ENCODE results near the gene PTGDS.

PTGDS gene

GRCh38 chr9:136952876-136953770 is 24.2 kb upstream of the PTGDS start:
- ChIA-PET POLR2A (interaction anchor here (0.6 kb wide), 1 partner anchor 14 kb away, joined by 4 read pairs; no protein-coding TSS in a partner anchor), CTCF (interaction anchor here (1.0 to 1.6 kb wide), 2 partner anchors 39 to 82 kb away, joined by 4 to 6 read pairs; partner anchors contain the start of gene PAXX)
- Histone ChIP-seq H3K36me3 (ENCODE audit: control insufficient read depth in 2 of 2, insufficient read depth in 1 of 2, low read length in 2 of 2) (no peaks in the 10 kb centered on the region), H3K9me3 (ENCODE audit: control insufficient read depth, insufficient read depth, low read depth, low read length) (no peaks in the 10 kb centered on the region), H3K4me3 (ENCODE audit: low read depth, low read length) (no peak overlapping the region), H3K27ac (ENCODE audit: extremely low read depth, low read depth, low read length) (no peak overlapping the region), H3K4me1 (ENCODE audit: control insufficient read depth, insufficient read depth, low read length) (no peaks in the 10 kb centered on the region; the same call in 1 of the 2 replicates)
- TF ChIP-seq ZFP69B (tag by site-specific recombination; IDR thresholded peaks at IDR 0.05) (no peak), GLI2 (tag by site-specific recombination; IDR thresholded peaks at IDR 0.05; ENCODE audit: borderline replicate concordance, low read depth) (no peak), ZNF792 (tag by site-specific recombination; IDR thresholded peaks at IDR 0.05) (no peak), KLF7 (tag by site-specific recombination; IDR thresholded peaks at IDR 0.05; ENCODE audit: borderline replicate concordance) (no peak), ZNF571 (tag by site-specific recombination; IDR thresholded peaks at IDR 0.05) (no peak)

GRCh38 chr9:136953771-136954269 is 23.5 kb upstream of the PTGDS start:
- POLR2A ChIA-PET: interaction anchor here (0.5 kb wide), 1 partner anchor 17 kb away, joined by 5 read pairs; no protein-coding TSS in a partner anchor
- CTCF ChIA-PET: interaction anchor here (1.0 to 1.6 kb wide), 2 partner anchors 38 to 82 kb away, joined by 4 to 6 read pairs; partner anchors contain the start of gene PAXX
- TF ChIP-seq, protein P1, sequence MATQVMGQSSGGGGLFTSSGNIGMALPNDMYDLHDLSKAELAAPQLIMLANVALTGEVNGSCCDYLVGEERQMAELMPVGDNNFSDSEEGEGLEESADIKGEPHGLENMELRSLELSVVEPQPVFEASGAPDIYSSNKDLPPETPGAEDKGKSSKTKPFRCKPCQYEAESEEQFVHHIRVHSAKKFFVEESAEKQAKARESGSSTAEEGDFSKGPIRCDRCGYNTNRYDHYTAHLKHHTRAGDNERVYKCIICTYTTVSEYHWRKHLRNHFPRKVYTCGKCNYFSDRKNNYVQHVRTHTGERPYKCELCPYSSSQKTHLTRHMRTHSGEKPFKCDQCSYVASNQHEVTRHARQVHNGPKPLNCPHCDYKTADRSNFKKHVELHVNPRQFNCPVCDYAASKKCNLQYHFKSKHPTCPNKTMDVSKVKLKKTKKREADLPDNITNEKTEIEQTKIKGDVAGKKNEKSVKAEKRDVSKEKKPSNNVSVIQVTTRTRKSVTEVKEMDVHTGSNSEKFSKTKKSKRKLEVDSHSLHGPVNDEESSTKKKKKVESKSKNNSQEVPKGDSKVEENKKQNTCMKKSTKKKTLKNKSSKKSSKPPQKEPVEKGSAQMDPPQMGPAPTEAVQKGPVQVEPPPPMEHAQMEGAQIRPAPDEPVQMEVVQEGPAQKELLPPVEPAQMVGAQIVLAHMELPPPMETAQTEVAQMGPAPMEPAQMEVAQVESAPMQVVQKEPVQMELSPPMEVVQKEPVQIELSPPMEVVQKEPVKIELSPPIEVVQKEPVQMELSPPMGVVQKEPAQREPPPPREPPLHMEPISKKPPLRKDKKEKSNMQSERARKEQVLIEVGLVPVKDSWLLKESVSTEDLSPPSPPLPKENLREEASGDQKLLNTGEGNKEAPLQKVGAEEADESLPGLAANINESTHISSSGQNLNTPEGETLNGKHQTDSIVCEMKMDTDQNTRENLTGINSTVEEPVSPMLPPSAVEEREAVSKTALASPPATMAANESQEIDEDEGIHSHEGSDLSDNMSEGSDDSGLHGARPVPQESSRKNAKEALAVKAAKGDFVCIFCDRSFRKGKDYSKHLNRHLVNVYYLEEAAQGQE (tag by site-specific recombination; IDR thresholded peaks at IDR 0.05): peak; percentile 33; the same call in 1 of the 2 replicates
- TF ChIP-seq PRDM2 (tag by site-specific recombination; IDR thresholded peaks at IDR 0.05; ENCODE audit: borderline replicate concordance) (no peak), ZNF155 (tag by site-specific recombination; IDR thresholded peaks at IDR 0.05) (no peak), GLIS1 (tag by site-specific recombination; IDR thresholded peaks at IDR 0.05) (peak; percentile 50; the same call in 1 of the 2 replicates)
- H3K36me3 ChIP-seq (ENCODE audit: control insufficient read depth in 2 of 2, insufficient read depth in 1 of 2, low read length in 2 of 2): no peaks in the 10 kb centered on the region
- H3K9me3 ChIP-seq (ENCODE audit: control insufficient read depth, insufficient read depth, low read depth, low read length): no peaks in the 10 kb centered on the region
- no peak overlapping the region for H3K4me3 ChIP-seq (ENCODE audit: low read depth, low read length)
- no peaks in the 10 kb centered on the region; the same call in 1 of the 2 replicates for H3K4me1 ChIP-seq (ENCODE audit: control insufficient read depth, insufficient read depth, low read length)
- H3K27ac ChIP-seq (ENCODE audit: extremely low read depth, low read depth, low read length): no peak overlapping the region

Data from HEK293 (cell line).